Naive thymus-derived CD4-positive, alpha-beta T cell (primary cell): ENCODE results near the gene C1QTNF1. TPM values are rescaled to one million over a fixed set of nuclear protein-coding genes. Genes with fewer than 3 reads are reported as not detected.

ENCODE experiments used
- ATAC-seq: fragments of 150-1000 bp; cut with Tn5 transposase; 2 replicates; pipeline ENCODE4 v1.10.0; 2021; ENCODE audit warnings: mild to moderate bottlenecking, moderate library complexity
- CTCF ChIA-PET: fragments of 350-600 bp; sonication (Branson Sonifier 250); formaldehyde crosslinking; loops from one replicate; lab custom pipeline; 2021; ENCODE audit warnings: antibody characterized with exemption; lab: Charles Lee
- POLR2A ChIA-PET: fragments of 350-600 bp; sonication (Branson Sonifier 250); formaldehyde crosslinking; loops from one replicate; lab custom pipeline; 2021; ENCODE audit warnings: antibody characterized with exemption, inconsistent platforms; lab: Charles Lee
- DNase-seq, 9 donors: peaks; one replicate each; pipeline versions ENCODE4 v3.0.0 to v3.0.0-alpha.2; 2020 to 2022; ENCODE audit warnings: mixed read lengths in 1 of 9
- H3K27ac ChIP-seq: one replicate; pipeline ENCODE4 v1.7.0; 2013; ENCODE audit warnings: mild to moderate bottlenecking, low read depth, low read length, moderate library complexity
- H3K27me3 ChIP-seq, 2 donors: one replicate each; pipeline ENCODE4 v1.7.0; 2013; ENCODE audit warnings: low read length in 2 of 2, mild to moderate bottlenecking in 2 of 2, moderate library complexity in 2 of 2; ENCODE audit not compliant: control insufficient read depth in 2 of 2, insufficient read depth in 2 of 2
- H3K36me3 ChIP-seq, 3 experiments: 1 replicate in 2 of 3; 2 replicates in 1 of 3; pipeline ENCODE4 v1.7.0; 2013; ENCODE audit warnings: low read length in 3 of 3, mild to moderate bottlenecking in 3 of 3, moderate library complexity in 1 of 3; ENCODE audit not compliant: insufficient read depth in 3 of 3, control insufficient read depth in 2 of 3
- H3K4me1 ChIP-seq, 2 donors: one replicate each; pipeline ENCODE4 v1.7.0; 2013; ENCODE audit warnings: low read length in 2 of 2, mild to moderate bottlenecking in 2 of 2, moderate library complexity in 1 of 2; ENCODE audit not compliant: control insufficient read depth in 2 of 2, insufficient read depth in 2 of 2
- H3K4me3 ChIP-seq: 2 replicates; pipeline ENCODE4 v1.7.0; 2013; ENCODE audit warnings: mild to moderate bottlenecking, low read length
- H3K9me3 ChIP-seq, 3 experiments: 1 replicate in 2 of 3; 2 replicates in 1 of 3; pipeline ENCODE4 v1.7.0; 2013; ENCODE audit warnings: low read length in 3 of 3; ENCODE audit not compliant: control insufficient read depth in 2 of 3
- H3K27ac Mint-ChIP-seq, 9 donors: one replicate each; pipeline ENCODE4 v1.8.0; 2020 to 2022; ENCODE audit warnings: mixed read lengths in 9 of 9, mild to moderate bottlenecking in 8 of 9, moderate library complexity in 5 of 9, inconsistent platforms in 2 of 9
- H3K27me3 Mint-ChIP-seq, 5 donors: one replicate each; pipeline ENCODE4 v1.8.0; 2021 to 2022; ENCODE audit warnings: mixed read lengths in 5 of 5, mild to moderate bottlenecking in 1 of 5
- H3K36me3 Mint-ChIP-seq, 5 donors: one replicate each; pipeline ENCODE4 v1.8.0; 2020 to 2022; ENCODE audit warnings: mixed read lengths in 5 of 5, mild to moderate bottlenecking in 3 of 5, inconsistent platforms in 1 of 5
- H3K4me1 Mint-ChIP-seq, 7 donors: one replicate each; pipeline ENCODE4 v1.8.0; 2020 to 2022; ENCODE audit warnings: mixed read lengths in 7 of 7, mild to moderate bottlenecking in 3 of 7, inconsistent platforms in 1 of 7
- H3K4me3 Mint-ChIP-seq, 10 donors: one replicate each; pipeline ENCODE4 v1.8.0; 2020 to 2022; ENCODE audit warnings: mild to moderate bottlenecking in 10 of 10, mixed read lengths in 10 of 10, moderate library complexity in 6 of 10, inconsistent platforms in 2 of 10
- H3K9me3 Mint-ChIP-seq, 11 donors: one replicate each; pipeline ENCODE4 v1.8.0; 2020 to 2022; ENCODE audit warnings: mixed read lengths in 11 of 11, mild to moderate bottlenecking in 4 of 11, inconsistent platforms in 1 of 11, moderate library complexity in 1 of 11
- intact Hi-C, 2 donors: fragments of 100-400 bp; cut with micrococcal nuclease; formaldehyde crosslinking; loops; one replicate each; pipeline ENCODE4 v1.15.1; 2023
- polyA plus RNA-seq, 2 donors: library from polyadenylated mRNA; unstranded; fragments of 300-500 nt; fragmentation: Illumina TruSeq; gene quantifications; one replicate each; pipeline ENCODE4 v1.2.3, GENCODE V29; 2021
- total RNA-seq, 6 experiments: library from RNA in 5 of 6; stranded (reverse) in 5 of 6; gene quantifications; 1 replicate in 5 of 6; 2 replicates in 1 of 6; pipeline ENCODE4 v1.2.3 and lab custom pipeline; 2021 to 2026

Gene C1QTNF1
- total and polyA plus RNA-seq, 7 experiments from 2014 or later: 0.10 TPM; not detected in 6

DNA sequence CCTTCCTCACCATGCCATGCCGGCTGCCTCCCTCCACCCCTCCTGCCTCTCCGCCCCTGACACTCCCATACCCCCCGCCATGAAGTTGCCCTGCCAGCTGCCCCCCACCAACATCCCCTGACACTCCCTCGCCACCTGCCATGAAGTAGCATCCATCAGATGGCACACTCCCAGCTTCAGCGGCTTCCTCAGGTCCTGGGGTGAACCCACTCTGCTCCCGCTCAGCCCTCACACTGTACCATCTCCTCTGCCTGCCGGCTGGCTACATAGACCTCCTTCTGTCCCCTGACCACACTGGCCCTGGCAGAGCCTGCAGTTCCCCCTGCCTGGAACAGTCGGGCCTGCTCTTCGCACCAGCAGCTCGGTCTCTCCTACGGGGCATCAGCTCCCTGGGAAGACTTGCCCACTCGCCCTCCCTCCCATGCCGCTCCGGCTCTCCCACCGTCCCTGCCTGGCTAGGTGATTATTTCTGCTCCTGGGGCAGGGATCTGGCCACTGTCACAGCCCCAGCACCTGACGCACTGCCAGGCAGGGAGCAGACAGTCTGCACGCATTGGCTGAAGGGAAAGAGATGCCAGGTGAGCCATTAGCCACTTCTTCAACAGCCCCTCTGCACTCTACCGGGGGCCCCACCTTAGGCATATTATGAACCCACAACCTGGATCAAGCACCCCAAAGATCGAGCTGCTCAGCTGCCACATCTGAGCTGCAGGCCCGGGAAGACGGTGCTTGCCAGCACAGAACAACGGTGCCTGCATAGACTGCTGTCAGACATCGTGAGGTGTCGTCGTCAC is 23.4 kb upstream of the C1QTNF1 start:
- Mint-ChIP-seq H3K4me3 (no peak overlapping the region), H3K36me3 (peaks cover 0 to 23% (median 4%) of the 10 kb centered on the region in 5 donors), H3K9me3 (no peaks in the 10 kb centered on the region), H3K4me1 (peaks cover 4 to 28% (median 20%) of the 10 kb centered on the region in 7 donors), H3K27ac (peak overlapping the region in 3 of 9 donors; percentile 38 to 61 (median 43)), H3K27me3 (no peaks in the 10 kb centered on the region)
- no peaks in the 10 kb centered on the region for H3K9me3 ChIP-seq
- H3K27me3 ChIP-seq: no peaks in the 10 kb centered on the region
- ChIA-PET POLR2A (interaction anchor here (0.5 kb wide), 1 partner anchor 36 kb away, joined by 3 read pairs; no protein-coding TSS in a partner anchor), CTCF (no interaction called here)
- no peak overlapping the region for H3K27ac ChIP-seq
- peaks cover 5 to 7% of the 10 kb centered on the region in 2 donors for H3K4me1 ChIP-seq
- no peak for DNase-seq
- ATAC-seq: no peak
- no peak overlapping the region for H3K4me3 ChIP-seq
- peaks cover 0 to 70% (median 4%) of the 10 kb centered on the region in 3 experiments for H3K36me3 ChIP-seq
- intact Hi-C loops: no loop called here

DNA sequence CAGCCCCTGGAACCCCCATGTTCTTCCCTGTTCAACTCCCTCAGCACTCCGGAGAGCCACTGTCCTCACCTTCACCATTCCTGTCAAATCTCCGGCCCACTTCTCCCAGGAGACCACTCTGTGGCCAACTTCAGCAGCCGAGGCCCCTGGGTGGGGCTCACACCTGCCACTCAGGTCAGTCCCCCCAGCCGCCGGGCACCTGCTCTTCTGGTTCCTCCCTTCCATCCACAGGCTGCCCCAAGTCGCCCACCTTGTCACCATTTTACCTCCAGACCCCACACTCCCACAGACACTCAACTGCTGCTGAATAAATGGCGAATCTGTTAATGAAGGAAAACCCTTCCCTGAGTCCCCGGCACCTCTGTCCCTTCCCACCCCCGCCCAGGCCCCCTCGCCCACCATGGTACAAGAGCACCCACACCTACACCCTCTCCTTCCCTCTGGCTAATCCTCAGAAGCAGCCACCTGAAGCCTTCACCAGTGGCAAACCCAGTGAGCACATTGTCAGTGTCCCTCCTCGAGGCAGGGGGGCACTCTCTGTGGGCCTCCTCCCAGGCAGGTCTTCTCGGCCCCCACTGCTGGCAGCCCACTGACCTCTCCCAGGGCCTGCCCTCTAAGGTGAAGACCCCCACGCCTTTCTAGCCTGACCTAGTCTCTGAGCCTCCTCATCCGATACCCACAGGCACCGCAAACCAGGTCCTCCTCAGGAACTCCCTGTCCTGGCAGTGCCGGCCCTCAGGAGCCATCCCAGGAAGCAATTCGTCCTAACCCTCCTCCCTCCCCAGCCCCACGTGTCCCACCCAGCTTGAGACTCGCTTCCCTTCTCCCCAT is 22.6 kb upstream of the C1QTNF1 start:
- peaks cover 0 to 61% (median 4%) of the 10 kb centered on the region in 3 experiments for H3K36me3 ChIP-seq
- intact Hi-C loops: no loop called here
- no peak overlapping the region for H3K4me3 Mint-ChIP-seq
- ChIA-PET POLR2A (no interaction called here), CTCF (no interaction called here)
- DNase-seq: no peak
- ATAC-seq: no peak
- no peaks in the 10 kb centered on the region for H3K9me3 Mint-ChIP-seq
- H3K4me1 ChIP-seq: peaks cover 9 to 15% of the 10 kb centered on the region in 2 donors
- H3K36me3 Mint-ChIP-seq: peaks cover 0 to 19% (median 4%) of the 10 kb centered on the region in 5 donors
- no peaks in the 10 kb centered on the region for H3K27me3 Mint-ChIP-seq
- H3K4me3 ChIP-seq: no peak overlapping the region
- H3K27me3 ChIP-seq: no peaks in the 10 kb centered on the region
- no peak overlapping the region for H3K27ac ChIP-seq
- peaks cover 5 to 37% (median 28%) of the 10 kb centered on the region in 7 donors for H3K4me1 Mint-ChIP-seq
- no peaks in the 10 kb centered on the region for H3K9me3 ChIP-seq
- H3K27ac Mint-ChIP-seq: peak overlapping the region in 6 of 9 donors; percentile 17 to 61 (median 45)

DNA sequence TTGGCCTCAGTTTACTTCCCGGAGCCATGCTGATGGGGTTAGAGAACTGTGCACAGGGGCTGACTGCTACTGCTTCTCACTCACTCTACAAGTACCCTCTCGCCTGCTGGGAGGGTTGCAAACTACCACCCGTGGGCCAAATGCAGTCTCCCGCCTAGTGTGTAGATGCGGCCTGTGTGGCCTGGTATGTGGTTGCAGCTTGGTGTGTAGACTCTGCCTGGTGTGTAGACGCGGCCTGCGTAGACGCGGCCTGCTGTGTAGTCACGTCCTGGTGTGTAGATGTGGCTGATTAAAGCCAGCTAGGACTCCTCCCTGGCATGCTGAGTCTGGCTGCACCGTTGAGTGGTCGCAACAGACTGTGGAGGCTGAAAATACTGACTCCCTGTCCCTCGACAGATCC is 21.7 kb upstream of the C1QTNF1 start:
- Mint-ChIP-seq H3K36me3 (peaks cover 0 to 13% (median 4%) of the 10 kb centered on the region in 5 donors), H3K27me3 (no peaks in the 10 kb centered on the region), H3K27ac (peak overlapping the region in 5 of 9 donors; percentile 18 to 64 (median 59)), H3K4me3 (no peak overlapping the region), H3K9me3 (no peaks in the 10 kb centered on the region), H3K4me1 (peaks cover 14 to 45% (median 37%) of the 10 kb centered on the region in 7 donors)
- Histone ChIP-seq H3K27me3 (no peaks in the 10 kb centered on the region), H3K4me3 (no peak overlapping the region), H3K9me3 (no peaks in the 10 kb centered on the region), H3K27ac (no peak overlapping the region), H3K36me3 (peaks cover 0 to 53% (median 0%) of the 10 kb centered on the region in 3 experiments), H3K4me1 (peaks cover 9 to 23% of the 10 kb centered on the region in 2 donors)
- intact Hi-C loops: no loop called here
- DNase-seq: no peak
- ChIA-PET CTCF (interaction anchor here (0.5 kb wide), 1 partner anchor 18 kb away, joined by 4 read pairs; no protein-coding TSS in a partner anchor), POLR2A (interaction anchor here (1.0 kb wide), 1 partner anchor 19 kb away, joined by 4 read pairs; no protein-coding TSS in a partner anchor)
- ATAC-seq: no peak

DNA sequence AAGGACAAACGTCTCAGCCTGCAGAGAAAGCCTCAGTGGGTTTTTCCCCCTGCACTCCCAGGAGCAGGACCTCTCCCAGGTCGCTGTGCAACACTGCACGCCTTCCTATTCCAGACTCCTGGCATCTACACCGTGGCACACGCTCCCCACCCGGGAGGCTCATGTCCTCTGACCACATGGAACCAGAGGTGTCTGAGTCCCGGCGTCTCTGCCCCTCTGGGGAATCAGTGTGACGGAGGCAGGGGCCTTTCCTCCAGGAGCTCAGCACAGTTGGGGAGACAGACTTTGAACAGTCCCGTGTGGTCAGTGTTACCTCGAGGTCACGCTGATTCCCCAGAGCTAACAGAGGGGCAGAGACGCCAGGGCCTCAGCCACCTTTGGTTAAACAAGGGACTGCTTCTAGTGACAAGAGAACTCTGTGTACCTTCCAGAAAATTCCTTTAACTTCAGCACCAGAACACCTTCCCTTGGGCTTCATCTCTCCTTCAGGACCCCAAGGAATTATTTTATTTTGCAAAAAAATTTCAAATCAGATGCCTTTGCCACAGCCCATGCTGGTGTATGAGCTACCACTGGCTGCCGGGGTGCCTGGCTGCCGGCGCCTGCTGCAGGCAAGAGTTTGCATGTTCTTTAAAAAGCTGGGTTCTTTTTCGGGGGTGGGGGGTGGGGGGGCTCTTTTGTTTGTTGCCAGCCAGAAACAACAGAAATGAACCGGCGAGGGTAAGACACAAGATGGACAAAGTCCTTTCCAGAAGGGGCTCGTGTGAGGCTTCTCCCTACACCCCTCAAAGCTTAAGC is 21.0 kb upstream of the C1QTNF1 start:
- ATAC-seq (no peak), DNase-seq (no peak)
- POLR2A ChIA-PET: interaction anchor here (0.6 to 1.0 kb wide), 2 partner anchors 18 to 64 kb away, joined by 3 to 4 read pairs; no protein-coding TSS in a partner anchor
- intact Hi-C loops: no loop called here
- Histone ChIP-seq H3K27me3 (no peaks in the 10 kb centered on the region), H3K4me1 (peaks cover 15 to 28% of the 10 kb centered on the region in 2 donors), H3K4me3 (no peak overlapping the region), H3K36me3 (peaks cover 0 to 46% (median 0%) of the 10 kb centered on the region in 3 experiments), H3K27ac (peak overlapping the region; percentile 41), H3K9me3 (no peaks in the 10 kb centered on the region)
- Mint-ChIP-seq H3K36me3 (peaks cover 0 to 8% (median under 1%) of the 10 kb centered on the region in 5 donors), H3K4me1 (peaks cover 21 to 52% (median 44%) of the 10 kb centered on the region in 7 donors), H3K27me3 (no peaks in the 10 kb centered on the region), H3K27ac (peak overlapping the region in 5 of 9 donors; percentile 11 to 64 (median 51)), H3K9me3 (no peaks in the 10 kb centered on the region), H3K4me3 (no peak overlapping the region)
- CTCF ChIA-PET: interaction anchor here (0.5 to 0.6 kb wide), 2 partner anchors 18 to 1587 kb away, joined by 3 to 4 read pairs; no protein-coding TSS in a partner anchor

DNA sequence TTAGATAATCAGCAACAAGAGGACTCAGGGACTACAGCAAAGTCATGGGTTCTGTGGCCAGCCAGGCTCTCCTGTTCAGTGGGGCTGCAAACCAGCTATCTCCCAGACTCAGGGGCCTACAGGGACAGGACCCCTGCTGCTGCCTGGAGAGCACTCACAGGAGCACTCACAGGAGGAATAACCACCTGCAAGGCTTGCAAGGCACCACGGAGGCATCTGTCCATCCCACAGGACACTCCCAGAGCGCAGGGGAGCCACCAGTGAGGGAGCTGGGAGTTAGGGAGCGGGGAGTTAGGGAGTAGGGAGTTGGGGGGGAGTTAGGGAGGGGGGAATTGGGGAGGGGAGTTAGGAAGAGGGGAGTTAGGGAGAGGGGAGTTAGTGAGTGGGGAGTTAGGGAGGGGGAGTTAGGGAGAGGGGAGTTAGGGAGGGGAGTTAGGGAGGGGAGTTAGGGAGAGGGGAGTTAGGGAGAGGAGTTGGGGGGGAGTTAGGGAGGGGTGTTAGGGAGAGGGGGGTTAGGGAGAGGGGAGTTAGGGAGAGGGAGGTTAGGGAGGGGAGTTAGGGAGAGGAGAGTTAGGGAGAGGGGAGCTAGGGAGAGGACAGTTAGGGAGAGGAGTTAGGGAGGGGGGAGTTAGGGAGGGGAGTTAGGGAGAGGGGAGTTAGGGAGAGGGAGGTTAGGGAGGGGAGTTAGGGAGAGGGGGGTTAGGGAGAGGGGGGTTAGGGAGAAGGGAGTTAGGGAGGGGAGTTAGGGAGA is 20.1 kb upstream of the C1QTNF1 start:
- H3K36me3 ChIP-seq: peaks cover 0 to 37% (median 0%) of the 10 kb centered on the region in 3 experiments
- no peaks in the 10 kb centered on the region for H3K27me3 ChIP-seq
- Mint-ChIP-seq H3K4me1 (peaks cover 30 to 61% (median 52%) of the 10 kb centered on the region in 7 donors), H3K27ac (peak overlapping the region in 5 of 9 donors; percentile 33 to 80 (median 56)), H3K9me3 (no peaks in the 10 kb centered on the region), H3K27me3 (peaks cover 0 to 3% (median 0%) of the 10 kb centered on the region in 5 donors), H3K36me3 (peaks cover 0 to 13% (median 0%) of the 10 kb centered on the region in 5 donors), H3K4me3 (no peak overlapping the region)
- intact Hi-C loops: no loop called here
- no peak overlapping the region for H3K4me3 ChIP-seq
- DNase-seq: no peak
- ChIA-PET POLR2A (no interaction called here), CTCF (no interaction called here)
- ATAC-seq: no peak
- H3K4me1 ChIP-seq: peaks cover 23 to 37% of the 10 kb centered on the region in 2 donors
- H3K9me3 ChIP-seq: no peaks in the 10 kb centered on the region
- peak overlapping the region; percentile 41 for H3K27ac ChIP-seq
